ENCODE measurements around the gene DOK1.
"Not testable (repeated sequence)": the region's sequence is repeated elsewhere in the genome, so short reads cannot be mapped to it uniquely, and the experiment has no call there.

DNA sequence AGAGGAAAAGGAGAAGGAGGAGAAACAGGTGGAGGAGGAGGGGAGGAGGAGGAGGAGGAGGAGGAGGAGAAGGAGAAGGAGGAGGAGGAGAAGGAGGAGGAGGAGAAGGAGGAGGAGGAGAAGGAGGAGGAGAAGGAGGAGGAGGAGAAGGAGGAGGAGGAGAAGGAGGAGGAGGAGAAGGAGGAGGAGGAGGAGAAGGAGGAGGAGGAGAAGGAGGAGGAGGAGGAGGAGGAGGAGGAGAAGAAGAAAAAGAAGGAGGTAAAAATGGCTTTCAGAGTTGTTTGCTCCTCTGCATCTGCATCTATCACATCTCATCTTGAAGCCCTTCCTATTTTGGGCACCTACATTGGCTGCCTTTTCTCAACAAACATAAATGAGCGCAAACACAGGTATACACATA, 6.5 kb downstream of the DOK1 start:
- not testable (repeated sequence) for TF ChIP-seq POLR2AphosphoS5, CTCF (IDR thresholded peaks at IDR 0.05)

Measured in esophagus muscularis mucosa (tissue), 3 donors.